Measurements from ENCODE around the gene DSCAML1.

The DSCAML1 gene

GRCh38 chr11:117423046-117423575, 373.9 kb downstream of the DSCAML1 start:
- POLR2A ChIA-PET: no interaction called here
- CTCF ChIA-PET: interaction anchor here (0.6 kb wide), 1 partner anchor 754 kb away, joined by 3 read pairs; the partner anchor contains the start of gene SCN2B
- TF ChIP-seq L3MBTL2 (conservative IDR thresholded peaks at IDR 0.05) (no peak), SP1 (IDR thresholded peaks at IDR 0.05) (no peak), CTBP1 (IDR thresholded peaks at IDR 0.05; ENCODE audit: borderline replicate concordance) (no peak), NFRKB (IDR thresholded peaks at IDR 0.05) (no peak), TARDBP (IDR thresholded peaks at IDR 0.05) (no peak), ELF4 (IDR thresholded peaks at IDR 0.05) (no peak), SUZ12 (IDR thresholded peaks at IDR 0.05) (no peak), FOXM1 (IDR thresholded peaks at IDR 0.05; ENCODE audit: borderline replicate concordance) (no peak), FOXA1 (IDR thresholded peaks at IDR 0.05) (no peak), ARNT (IDR thresholded peaks at IDR 0.05) (no peak), FOXK2 (IDR thresholded peaks at IDR 0.05) (no peak), ZNF384 (IDR thresholded peaks at IDR 0.05) (no peak), HDGF (IDR thresholded peaks at IDR 0.05; ENCODE audit: borderline replicate concordance) (no peak), LEF1 (IDR thresholded peaks at IDR 0.05; ENCODE audit: borderline replicate concordance) (no peak)
- TF ChIP-seq, protein P1, sequence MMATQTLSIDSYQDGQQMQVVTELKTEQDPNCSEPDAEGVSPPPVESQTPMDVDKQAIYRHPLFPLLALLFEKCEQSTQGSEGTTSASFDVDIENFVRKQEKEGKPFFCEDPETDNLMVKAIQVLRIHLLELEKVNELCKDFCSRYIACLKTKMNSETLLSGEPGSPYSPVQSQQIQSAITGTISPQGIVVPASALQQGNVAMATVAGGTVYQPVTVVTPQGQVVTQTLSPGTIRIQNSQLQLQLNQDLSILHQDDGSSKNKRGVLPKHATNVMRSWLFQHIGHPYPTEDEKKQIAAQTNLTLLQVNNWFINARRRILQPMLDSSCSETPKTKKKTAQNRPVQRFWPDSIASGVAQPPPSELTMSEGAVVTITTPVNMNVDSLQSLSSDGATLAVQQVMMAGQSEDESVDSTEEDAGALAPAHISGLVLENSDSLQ (IDR thresholded peaks at IDR 0.05): no peak
- no peak for DNase-seq (ENCODE audit: extremely low spot score)

DNA sequence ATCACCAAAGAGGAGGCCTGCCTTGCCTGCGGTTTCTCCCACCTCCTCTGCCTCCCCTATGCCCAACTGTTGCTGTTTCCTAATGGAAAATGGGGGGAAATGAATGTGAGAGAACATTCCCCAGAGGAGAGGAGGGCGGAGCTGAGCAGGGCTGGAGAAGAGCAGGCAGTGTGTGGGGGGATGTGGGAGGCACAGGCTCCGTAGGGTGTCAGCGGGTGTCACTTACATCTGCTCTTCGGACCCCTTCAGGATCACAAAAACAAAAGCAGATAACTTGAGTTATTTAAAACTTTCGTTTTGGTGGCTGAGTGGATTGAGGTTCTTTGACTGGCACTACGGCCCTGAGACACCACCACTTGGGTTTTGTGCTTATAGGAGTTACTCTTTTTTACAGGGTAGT, 375.5 kb downstream of the DSCAML1 start:
- TF ChIP-seq TARDBP (IDR thresholded peaks at IDR 0.05) (no peak), CTBP1 (IDR thresholded peaks at IDR 0.05; ENCODE audit: borderline replicate concordance) (no peak), FOXM1 (IDR thresholded peaks at IDR 0.05; ENCODE audit: borderline replicate concordance) (no peak), FOXK2 (IDR thresholded peaks at IDR 0.05) (no peak), LEF1 (IDR thresholded peaks at IDR 0.05; ENCODE audit: borderline replicate concordance) (no peak), BHLHE40 (IDR thresholded peaks at IDR 0.05; ENCODE audit: borderline replicate concordance) (no peak), FOXA1 (IDR thresholded peaks at IDR 0.05) (no peak), SUZ12 (IDR thresholded peaks at IDR 0.05) (no peak), SP1 (IDR thresholded peaks at IDR 0.05) (no peak), ARNT (IDR thresholded peaks at IDR 0.05) (no peak), ZNF384 (IDR thresholded peaks at IDR 0.05) (no peak), ELF4 (IDR thresholded peaks at IDR 0.05) (no peak), NFRKB (IDR thresholded peaks at IDR 0.05) (no peak), HDGF (IDR thresholded peaks at IDR 0.05; ENCODE audit: borderline replicate concordance) (no peak), L3MBTL2 (conservative IDR thresholded peaks at IDR 0.05) (no peak)
- TF ChIP-seq, protein P1 (IDR thresholded peaks at IDR 0.05): no peak
- DNase-seq (ENCODE audit: extremely low spot score): no peak
- POLR2A ChIA-PET: no interaction called here
- CTCF ChIA-PET: no interaction called here

DNA sequence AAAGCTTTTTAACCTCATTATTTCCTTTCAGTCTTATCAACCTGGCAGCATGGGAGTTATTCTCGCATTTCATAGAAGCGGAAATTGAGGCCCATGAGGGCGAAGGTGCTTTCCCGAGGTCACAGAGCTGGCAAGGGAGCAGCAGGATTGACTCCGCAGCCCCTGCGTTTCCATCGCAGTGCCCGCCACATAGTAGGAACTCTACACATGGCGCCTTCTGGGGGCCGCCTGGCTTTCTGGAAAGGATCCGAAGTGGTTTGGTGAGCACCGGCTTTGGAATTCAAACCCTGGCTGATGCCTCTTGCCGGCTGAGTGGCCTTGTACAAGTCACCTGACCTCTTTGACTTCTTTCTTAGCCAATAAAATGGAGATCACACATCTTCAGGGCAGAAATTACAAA, 376.0 kb downstream of the DSCAML1 start:
- ChIA-PET POLR2A (no interaction called here), CTCF (no interaction called here)
- no peak for DNase-seq (ENCODE audit: extremely low spot score)
- no peak for TF ChIP-seq BHLHE40 (IDR thresholded peaks at IDR 0.05; ENCODE audit: borderline replicate concordance)
- no peak for TF ChIP-seq SP1 (IDR thresholded peaks at IDR 0.05)
- no peak for TF ChIP-seq ZNF384 (IDR thresholded peaks at IDR 0.05)
- no peak for TF ChIP-seq LEF1 (IDR thresholded peaks at IDR 0.05; ENCODE audit: borderline replicate concordance)
- no peak for TF ChIP-seq ARNT (IDR thresholded peaks at IDR 0.05)
- no peak for TF ChIP-seq L3MBTL2 (conservative IDR thresholded peaks at IDR 0.05)
- no peak for TF ChIP-seq CTBP1 (IDR thresholded peaks at IDR 0.05; ENCODE audit: borderline replicate concordance)
- no peak for TF ChIP-seq FOXK2 (IDR thresholded peaks at IDR 0.05)
- no peak for TF ChIP-seq TARDBP (IDR thresholded peaks at IDR 0.05)
- TF ChIP-seq SUZ12 (IDR thresholded peaks at IDR 0.05): no peak
- TF ChIP-seq NFRKB (IDR thresholded peaks at IDR 0.05): no peak
- TF ChIP-seq FOXA1 (IDR thresholded peaks at IDR 0.05): no peak
- TF ChIP-seq FOXM1 (IDR thresholded peaks at IDR 0.05; ENCODE audit: borderline replicate concordance): no peak
- no peak for TF ChIP-seq HDGF (IDR thresholded peaks at IDR 0.05; ENCODE audit: borderline replicate concordance)
- no peak for TF ChIP-seq ELF4 (IDR thresholded peaks at IDR 0.05)

GRCh38 chr11:117420598-117420997, 376.4 kb downstream of the DSCAML1 start:
- CTCF ChIA-PET: no interaction called here
- DNase-seq (ENCODE audit: extremely low spot score): no peak
- POLR2A ChIA-PET: no interaction called here
- no peak for TF ChIP-seq FOXA1 (IDR thresholded peaks at IDR 0.05)
- TF ChIP-seq SP1 (IDR thresholded peaks at IDR 0.05): no peak
- no peak for TF ChIP-seq CTBP1 (IDR thresholded peaks at IDR 0.05; ENCODE audit: borderline replicate concordance)
- no peak for TF ChIP-seq NFRKB (IDR thresholded peaks at IDR 0.05)
- no peak for TF ChIP-seq TARDBP (IDR thresholded peaks at IDR 0.05)
- no peak for TF ChIP-seq BHLHE40 (IDR thresholded peaks at IDR 0.05; ENCODE audit: borderline replicate concordance)
- TF ChIP-seq, protein P1 (IDR thresholded peaks at IDR 0.05): no peak
- TF ChIP-seq HDGF (IDR thresholded peaks at IDR 0.05; ENCODE audit: borderline replicate concordance): no peak
- no peak for TF ChIP-seq FOXM1 (IDR thresholded peaks at IDR 0.05; ENCODE audit: borderline replicate concordance)
- TF ChIP-seq LEF1 (IDR thresholded peaks at IDR 0.05; ENCODE audit: borderline replicate concordance): no peak

DNA sequence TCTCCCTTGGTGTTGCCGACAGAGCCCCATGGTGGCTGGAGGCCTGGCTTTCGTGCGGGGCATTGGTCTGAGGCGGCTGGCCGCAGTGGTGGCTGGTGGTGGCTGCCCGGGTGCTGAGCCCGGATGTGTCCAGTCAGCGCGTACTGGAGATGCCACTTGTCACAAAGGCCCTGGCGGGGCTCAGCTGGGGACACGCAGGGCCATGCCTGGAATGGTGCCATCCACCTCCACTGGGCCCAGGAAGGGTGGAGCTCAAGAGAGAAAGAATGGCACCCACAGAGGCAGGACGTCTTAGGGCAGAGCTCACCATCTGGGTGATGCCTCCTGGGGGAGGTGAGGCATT, 376.9 kb downstream of the DSCAML1 start:
- no peak for DNase-seq (ENCODE audit: extremely low spot score)
- TF ChIP-seq ELF4 (IDR thresholded peaks at IDR 0.05) (no peak), ARNT (IDR thresholded peaks at IDR 0.05) (no peak), FOXK2 (IDR thresholded peaks at IDR 0.05) (no peak), FOXA1 (IDR thresholded peaks at IDR 0.05) (no peak), SP1 (IDR thresholded peaks at IDR 0.05) (no peak), TARDBP (IDR thresholded peaks at IDR 0.05) (no peak)
- ChIA-PET CTCF (no interaction called here), POLR2A (no interaction called here)

- TF ChIP-seq ARNT (IDR thresholded peaks at IDR 0.05) (no peak), LEF1 (IDR thresholded peaks at IDR 0.05; ENCODE audit: borderline replicate concordance) (no peak), ZNF384 (IDR thresholded peaks at IDR 0.05) (no peak), TARDBP (IDR thresholded peaks at IDR 0.05) (no peak), BHLHE40 (IDR thresholded peaks at IDR 0.05; ENCODE audit: borderline replicate concordance) (no peak), SUZ12 (IDR thresholded peaks at IDR 0.05) (no peak), HDGF (IDR thresholded peaks at IDR 0.05; ENCODE audit: borderline replicate concordance) (no peak), L3MBTL2 (conservative IDR thresholded peaks at IDR 0.05) (no peak), SP1 (IDR thresholded peaks at IDR 0.05) (no peak), ELF4 (IDR thresholded peaks at IDR 0.05) (no peak), FOXA1 (IDR thresholded peaks at IDR 0.05) (no peak), FOXK2 (IDR thresholded peaks at IDR 0.05) (no peak), FOXM1 (IDR thresholded peaks at IDR 0.05; ENCODE audit: borderline replicate concordance) (no peak), CTBP1 (IDR thresholded peaks at IDR 0.05; ENCODE audit: borderline replicate concordance) (no peak), NFRKB (IDR thresholded peaks at IDR 0.05) (no peak)
- TF ChIP-seq, protein P1 (IDR thresholded peaks at IDR 0.05): no peak
- POLR2A ChIA-PET: no interaction called here
- CTCF ChIA-PET: interaction anchor here (1.2 kb wide), 1 partner anchor 388 kb away, joined by 3 read pairs; no protein-coding TSS in a partner anchor
- no peak for DNase-seq (ENCODE audit: extremely low spot score)
Measured at GRCh38 chr11:117419482-117420142, 377.4 kb downstream of the DSCAML1 start.
